ENCODE data around the gene UNCX.
"Not testable (repeated sequence)": the region's sequence is repeated elsewhere in the genome, so short reads cannot be mapped to it uniquely, and the experiment has no call there.

UNCX gene

GRCh38 chr7:1279041-1279440 is 46.4 kb downstream of the UNCX start:
- no peak for DNase-seq

- DNase-seq, result not testable (repeated sequence)
These were observed 47.2 kb downstream of the UNCX start for GRCh38 chr7:1279895-1280294.

GRCh38 chr7:1281068-1281467 is 48.4 kb downstream of the UNCX start:
- no peak for DNase-seq

GRCh38 chr7:1282679-1283078 is 50.0 kb downstream of the UNCX start:
- DNase-seq, result no peak

- DNase-seq, result no peak
These were observed 50.7 kb downstream of the UNCX start for GRCh38 chr7:1283337-1283736.

- no peak for DNase-seq
These were observed 51.5 kb downstream of the UNCX start for GRCh38 chr7:1283941-1284742.

GRCh38 chr7:1284743-1285458 is 52.2 kb downstream of the UNCX start:
- DNase-seq, result no peak

GRCh38 chr7:1285556-1286301 is 53.1 kb downstream of the UNCX start:
- no peak for DNase-seq
